ENCODE data around the gene PRX.

Gene PRX

GRCh38 chr19:40344422-40344821, 68.8 kb downstream of the PRX start:
- no peak for TF ChIP-seq CTCF (IDR thresholded peaks at IDR 0.05; ENCODE audit: borderline replicate concordance, insufficient read depth, low read depth, low read length)
- no peak overlapping the region for H3K4me3 ChIP-seq (ENCODE audit: low read depth, low read length)

Measured in GM12875 (cell line).